Loucy (cell line): Measurements from ENCODE around the gene CLDN5.

Experiments
- EZH2phosphoT487 ChIP-seq: fragments of 200-600 bp; IDR thresholded peaks from 2 replicates; pipeline ENCODE4 v1.6.1; 2018; ENCODE audit warnings: antibody characterized with exemption, mild to moderate bottlenecking, moderate library complexity, borderline replicate concordance
- TF ChIP-seq, protein P1 (sequence below): fragments of 200-600 bp; sonication (generic); conservative IDR thresholded peaks from 2 replicates; pipeline ENCODE4 v1.5.1; 2014; ENCODE audit warnings: mild to moderate bottlenecking, antibody characterized with exemption, low read length

DNA sequence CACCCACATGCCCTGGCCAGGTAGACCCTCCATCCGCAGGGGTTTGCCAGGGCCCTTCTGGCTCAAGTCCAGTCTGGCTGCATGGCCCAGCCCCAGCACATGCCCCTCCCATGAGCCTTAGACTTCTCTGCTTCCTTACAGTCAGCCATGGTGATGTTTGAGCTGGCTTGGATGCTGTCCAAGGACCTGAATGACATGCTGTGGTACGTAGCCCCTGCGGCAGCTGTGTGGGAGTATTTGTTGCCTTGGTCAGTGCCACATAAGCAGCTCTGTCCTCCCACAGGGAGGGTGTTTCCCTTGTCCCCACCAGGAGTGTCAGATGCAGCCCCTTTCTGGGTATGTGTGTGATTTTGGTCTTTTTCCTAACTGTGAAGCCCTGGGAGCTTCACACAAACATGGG, 27.0 kb downstream of the CLDN5 start:
- TF ChIP-seq, protein P1, sequence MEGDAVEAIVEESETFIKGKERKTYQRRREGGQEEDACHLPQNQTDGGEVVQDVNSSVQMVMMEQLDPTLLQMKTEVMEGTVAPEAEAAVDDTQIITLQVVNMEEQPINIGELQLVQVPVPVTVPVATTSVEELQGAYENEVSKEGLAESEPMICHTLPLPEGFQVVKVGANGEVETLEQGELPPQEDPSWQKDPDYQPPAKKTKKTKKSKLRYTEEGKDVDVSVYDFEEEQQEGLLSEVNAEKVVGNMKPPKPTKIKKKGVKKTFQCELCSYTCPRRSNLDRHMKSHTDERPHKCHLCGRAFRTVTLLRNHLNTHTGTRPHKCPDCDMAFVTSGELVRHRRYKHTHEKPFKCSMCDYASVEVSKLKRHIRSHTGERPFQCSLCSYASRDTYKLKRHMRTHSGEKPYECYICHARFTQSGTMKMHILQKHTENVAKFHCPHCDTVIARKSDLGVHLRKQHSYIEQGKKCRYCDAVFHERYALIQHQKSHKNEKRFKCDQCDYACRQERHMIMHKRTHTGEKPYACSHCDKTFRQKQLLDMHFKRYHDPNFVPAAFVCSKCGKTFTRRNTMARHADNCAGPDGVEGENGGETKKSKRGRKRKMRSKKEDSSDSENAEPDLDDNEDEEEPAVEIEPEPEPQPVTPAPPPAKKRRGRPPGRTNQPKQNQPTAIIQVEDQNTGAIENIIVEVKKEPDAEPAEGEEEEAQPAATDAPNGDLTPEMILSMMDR: no peak
- TF ChIP-seq EZH2phosphoT487: no peak
